ENCODE results near the gene MAB21L4.

MAB21L4 gene

GRCh38 chr2:240895656-240896388, at the start of gene MAB21L4:
TSS of gene MAB21L4 (minus strand) at chr2:240896156. CDS start at chr2:240895997, 159 bp downstream.
- DNase-seq = no peak

GRCh38 chr2:240936106-240936505, 40.1 kb upstream of the MAB21L4 start:
- DNase-seq = no peak

DNA sequence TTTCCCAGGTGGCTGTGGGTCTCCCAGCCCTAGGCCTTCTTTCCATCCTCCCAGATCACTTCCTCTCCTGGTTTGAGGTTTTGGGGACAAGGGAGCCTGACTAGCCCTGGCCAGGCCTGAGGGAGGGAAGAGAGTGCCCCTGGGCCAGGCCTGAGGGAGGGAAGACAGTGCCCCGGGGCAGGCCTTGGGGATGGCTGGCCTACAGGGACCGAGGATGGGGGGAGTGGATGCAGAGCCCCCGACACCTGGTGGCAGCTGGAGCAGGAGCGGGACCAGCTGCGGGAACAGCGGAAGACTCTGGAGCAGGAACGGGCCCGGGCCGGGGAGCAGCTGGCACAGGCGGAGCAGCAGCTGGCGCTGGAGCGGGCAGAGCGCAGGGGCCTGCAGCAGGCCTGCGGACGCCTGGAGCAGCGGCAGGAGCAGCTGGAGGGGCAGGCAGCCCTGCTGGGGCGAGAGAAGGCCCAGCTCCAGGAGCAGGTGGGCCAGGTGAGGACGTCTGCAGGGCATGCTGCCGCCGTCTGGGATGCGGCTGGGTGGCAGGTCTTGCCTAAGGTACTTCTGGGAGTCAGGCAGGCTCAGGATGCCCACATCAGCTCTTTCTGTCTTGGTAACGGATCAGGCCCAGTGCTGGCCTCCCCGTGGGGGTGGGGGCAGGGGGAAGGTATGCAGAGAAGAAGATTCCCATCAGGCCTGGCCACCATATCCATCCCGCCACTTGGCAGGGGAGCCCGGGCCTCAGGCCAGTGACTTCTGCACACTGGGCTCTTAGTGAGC, 39.3 kb upstream of the MAB21L4 start:
- DNase-seq = no peak

- DNase-seq = no peak
These were observed 38.7 kb upstream of the MAB21L4 start for GRCh38 chr2:240934701-240935102.

GRCh38 chr2:240933966-240934700, 38.2 kb upstream of the MAB21L4 start:
- no peak for DNase-seq

DNA sequence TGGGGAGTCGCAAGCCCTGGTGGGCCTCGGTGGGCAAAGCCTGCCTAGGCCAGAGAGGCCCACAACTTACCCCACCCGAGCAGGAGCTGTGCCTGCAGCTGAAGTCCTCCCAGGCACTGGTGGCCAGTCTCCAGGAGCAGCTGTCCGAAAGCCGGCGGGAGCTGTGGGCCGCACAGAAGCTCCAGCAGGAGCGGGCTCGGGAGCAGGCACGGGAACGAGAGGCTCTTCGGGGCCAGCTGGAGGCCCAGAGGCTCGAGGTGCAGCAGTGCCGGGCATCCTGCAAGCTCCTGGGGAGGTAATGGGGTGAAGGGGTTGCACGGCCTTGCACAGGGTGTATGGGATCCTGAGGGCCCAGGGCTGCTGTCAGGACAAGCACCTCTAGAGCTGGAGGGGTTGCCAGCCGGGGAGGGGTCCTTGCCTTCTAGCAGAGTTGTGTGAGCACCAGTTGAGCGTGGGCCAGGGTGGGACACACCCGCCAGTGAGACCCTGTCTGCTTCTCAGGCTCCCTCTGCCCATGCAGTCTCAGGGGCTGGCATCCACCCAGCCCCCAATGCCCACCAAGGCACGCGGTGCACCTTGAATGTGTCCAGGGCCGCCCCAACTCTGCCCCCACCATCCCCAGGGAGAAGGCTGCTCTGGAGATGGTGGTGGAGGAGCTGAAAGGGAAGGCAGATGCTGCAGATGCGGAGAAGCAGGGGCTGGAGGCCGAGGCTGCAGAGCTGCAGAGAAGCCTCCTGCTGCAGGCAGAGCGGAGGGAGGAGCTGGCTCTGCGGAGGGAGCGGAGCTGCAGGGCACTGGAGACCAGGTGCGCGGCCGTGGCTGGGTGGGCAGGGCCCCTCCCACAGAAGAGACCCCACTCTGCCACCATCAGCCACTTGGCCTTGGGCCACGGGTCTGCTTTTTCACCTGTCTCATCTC, 37.4 kb upstream of the MAB21L4 start:
- DNase-seq = no peak

DNA sequence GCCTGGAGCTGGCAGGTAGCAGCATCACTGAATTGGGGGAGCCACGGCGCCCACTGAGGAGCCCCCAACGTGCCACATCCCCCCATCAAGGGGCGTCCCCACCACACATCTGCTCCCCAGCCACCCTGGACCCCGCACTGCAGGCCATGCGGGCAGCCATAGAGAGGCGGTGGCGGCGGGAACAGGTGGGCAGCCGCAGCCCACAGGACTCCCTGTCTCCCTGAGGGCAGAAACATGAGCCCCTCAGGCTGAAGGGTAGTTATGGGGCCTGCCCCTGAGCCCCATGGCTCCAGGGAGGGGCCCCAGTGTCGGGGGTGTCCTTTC, 36.7 kb upstream of the MAB21L4 start:
- no peak for DNase-seq

- DNase-seq = no peak
These were observed 36.2 kb upstream of the MAB21L4 start for GRCh38 chr2:240932001-240932723.

DNA sequence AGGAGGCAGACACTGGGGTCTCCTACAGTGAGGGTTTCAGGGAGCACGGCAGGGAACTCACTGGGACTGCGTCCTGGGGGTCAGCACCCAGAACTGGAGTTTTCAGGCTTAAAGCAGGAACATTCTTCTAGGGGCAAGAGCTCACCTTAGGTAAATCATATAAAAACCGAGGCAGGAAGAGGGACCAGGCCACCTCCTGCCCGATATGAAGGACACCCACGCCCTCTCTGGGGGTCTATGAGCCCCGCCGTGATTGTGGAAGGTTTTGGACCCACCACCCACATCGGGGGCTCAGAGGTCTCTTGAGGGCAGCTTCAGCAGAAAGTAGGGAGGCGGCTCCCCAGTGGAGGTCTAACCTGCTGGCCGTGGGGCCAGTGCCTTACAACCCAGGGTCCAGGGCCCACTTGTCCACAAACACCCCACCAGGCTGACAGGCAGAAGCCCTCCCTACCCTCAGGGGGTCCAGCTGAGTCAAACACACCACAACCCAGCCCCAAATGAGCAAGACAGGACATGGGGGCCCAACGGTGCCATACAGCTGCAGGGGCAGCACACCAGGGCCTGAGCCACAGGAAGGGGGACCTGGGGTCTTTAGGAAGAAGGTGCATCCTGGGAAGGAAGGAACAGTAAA, 35.5 kb upstream of the MAB21L4 start:
- DNase-seq = no peak

DNA sequence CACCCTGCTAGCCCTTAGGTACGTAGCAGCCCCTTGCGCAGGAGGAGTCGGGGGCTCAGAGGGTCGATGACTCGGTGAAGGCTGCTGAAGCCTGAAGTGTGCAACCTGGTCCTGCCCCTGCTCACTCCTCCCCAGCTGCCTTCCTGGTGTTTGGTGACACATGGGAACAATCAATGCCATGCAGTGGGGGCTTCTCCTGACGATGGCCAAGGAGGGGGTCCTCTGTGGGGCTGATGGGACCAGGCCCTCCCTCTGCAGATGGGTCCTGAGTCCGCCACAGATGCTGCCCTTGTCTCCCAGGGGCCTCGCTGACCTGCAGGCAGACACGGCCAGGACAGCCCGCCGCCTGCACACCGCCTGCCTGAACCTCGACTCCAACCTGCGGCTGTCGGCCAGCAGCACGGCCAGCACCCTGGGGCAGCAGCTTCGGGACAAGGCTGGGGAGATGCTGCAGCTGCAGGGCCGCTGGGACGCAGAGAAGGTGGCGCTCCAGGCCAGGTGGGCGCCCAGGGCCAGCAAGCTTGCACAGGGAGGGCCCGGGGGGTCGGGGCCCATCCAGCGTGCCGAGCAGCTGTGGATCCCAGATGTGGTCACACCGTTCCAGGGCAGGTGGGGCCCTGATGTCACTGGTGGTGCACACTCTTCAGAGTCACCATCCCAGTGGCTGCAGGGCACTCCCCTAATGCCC, 34.8 kb upstream of the MAB21L4 start:
- DNase-seq = no peak

DNA sequence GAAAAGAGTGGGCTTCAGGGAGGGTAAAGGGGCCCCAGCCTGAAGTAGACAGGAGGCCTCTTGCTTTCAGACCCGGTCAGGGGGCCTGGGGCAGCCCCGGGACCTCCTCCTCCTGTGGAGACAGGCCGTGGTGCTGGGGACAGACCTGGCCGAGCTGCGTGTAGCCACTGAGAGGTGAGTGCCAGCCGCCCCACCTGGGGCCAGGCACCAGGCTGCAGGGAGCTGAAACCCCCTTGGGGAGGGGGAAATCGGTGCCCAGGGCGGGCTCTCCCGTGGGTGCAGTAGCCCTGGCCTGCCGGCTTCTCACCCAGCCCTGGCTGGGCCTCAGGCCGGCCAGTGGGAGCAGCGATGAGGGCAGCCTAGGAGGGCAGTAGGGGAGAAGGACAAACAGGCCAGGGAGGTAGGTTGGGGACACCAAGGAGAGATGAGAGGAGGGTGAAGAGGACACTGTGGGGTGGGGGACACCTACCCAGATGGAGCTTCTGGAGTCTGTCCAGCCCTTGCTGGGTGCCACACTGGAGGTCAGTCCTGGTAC, 34.2 kb upstream of the MAB21L4 start:
- DNase-seq = no peak

GRCh38 chr2:240929364-240930095, 33.6 kb upstream of the MAB21L4 start:
- no peak for DNase-seq

- DNase-seq = no peak
These were observed 32.8 kb upstream of the MAB21L4 start for GRCh38 chr2:240928476-240929363.

- DNase-seq = no peak
These were observed 31.4 kb upstream of the MAB21L4 start for GRCh38 chr2:240927390-240927781.

DNA sequence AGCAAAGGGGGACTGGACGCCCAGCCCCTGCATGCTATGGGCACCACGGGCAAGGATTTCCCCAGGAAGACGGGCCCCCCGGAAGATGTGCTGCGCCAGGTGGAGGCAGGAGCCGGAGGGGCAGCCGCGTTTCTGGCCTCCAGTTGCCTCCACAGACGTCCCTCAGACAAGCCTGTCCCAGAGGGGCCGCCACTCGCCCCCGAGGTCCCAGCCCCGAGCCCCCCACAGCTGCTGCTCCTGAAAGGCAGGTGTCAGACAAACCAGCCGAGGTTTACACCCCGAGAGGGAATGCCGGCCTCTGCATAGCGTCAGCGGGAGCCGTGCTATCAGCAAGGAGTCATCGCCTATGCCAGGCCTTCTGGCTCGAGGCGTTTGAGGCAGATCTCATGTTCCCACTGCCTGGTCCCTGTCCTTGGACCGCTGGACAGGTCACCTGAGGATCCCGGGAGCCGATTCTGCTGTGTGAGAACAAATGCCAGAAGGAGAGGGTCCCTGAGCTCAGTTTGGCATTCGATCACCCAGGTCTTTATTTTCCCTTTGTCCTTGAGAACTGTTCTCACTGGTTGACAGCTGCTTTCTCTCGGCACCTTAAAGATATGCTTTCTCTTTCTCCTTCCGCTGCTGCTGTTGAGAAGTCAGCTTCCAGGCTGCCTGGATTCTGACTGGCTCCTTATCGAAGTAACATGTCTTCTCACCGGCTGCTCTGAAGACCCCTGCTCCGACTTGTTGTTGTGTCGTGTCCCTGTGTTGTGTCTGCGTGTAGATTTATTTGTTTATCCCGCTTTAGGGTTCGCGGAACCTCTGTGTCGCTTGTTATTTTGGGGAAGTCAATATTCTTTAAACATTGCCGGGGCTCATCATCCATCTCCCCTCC, 30.8 kb upstream of the MAB21L4 start:
- DNase-seq = no peak

- no peak for DNase-seq
These were observed 29.9 kb upstream of the MAB21L4 start for GRCh38 chr2:240925568-240926515.

GRCh38 chr2:240925191-240925567, 29.2 kb upstream of the MAB21L4 start:
- DNase-seq = no peak

Measured in suppressor macrophage treated with lipopolysaccharide for 4 hours (primary cell).